Measurements from ENCODE around the gene FHIP1B.

FHIP1B gene

GRCh38 chr11:6240139-6240538 is 5.7 kb upstream of the FHIP1B start:
- DNase-seq (ENCODE audit: low spot score): no peak

GRCh38 chr11:6238902-6239301 is 4.5 kb upstream of the FHIP1B start, which contains the start of gene CNGA4:
TSS of gene CNGA4 (plus strand) at chr11:6239089. CDS start at chr11:6239207, 118 bp downstream.
- no peak for DNase-seq (ENCODE audit: low spot score)

- no peak for DNase-seq (ENCODE audit: low spot score)
These were observed 3.4 kb upstream of the FHIP1B start for GRCh38 chr11:6237761-6238302.

GRCh38 chr11:6237266-6237665 is 2.8 kb upstream of the FHIP1B start:
- no peak for DNase-seq (ENCODE audit: low spot score)

GRCh38 chr11:6233984-6234386 is 451 bp downstream of the FHIP1B start:
- DNase-seq (ENCODE audit: low spot score): no peak

- DNase-seq (ENCODE audit: low spot score): no peak
These were observed 1.5 kb downstream of the FHIP1B start for GRCh38 chr11:6232899-6233298.

GRCh38 chr11:6229911-6230310 is 4.5 kb downstream of the FHIP1B start:
- no peak for DNase-seq (ENCODE audit: low spot score)

- no peak for DNase-seq (ENCODE audit: low spot score)
These were observed 5.9 kb downstream of the FHIP1B start for GRCh38 chr11:6228520-6228919.

GRCh38 chr11:6225896-6226295 is 8.5 kb downstream of the FHIP1B start:
- DNase-seq (ENCODE audit: low spot score): no peak

- no peak for DNase-seq (ENCODE audit: low spot score)
These were observed 9.4 kb downstream of the FHIP1B start for GRCh38 chr11:6225024-6225423.

GRCh38 chr11:6224421-6224820 is 10.0 kb downstream of the FHIP1B start:
- DNase-seq (ENCODE audit: low spot score): no peak

- DNase-seq (ENCODE audit: low spot score): no peak
These were observed 10.6 kb downstream of the FHIP1B start for GRCh38 chr11:6223854-6224253.

- DNase-seq (ENCODE audit: low spot score): no peak
These were observed 15.1 kb downstream of the FHIP1B start for GRCh38 chr11:6219359-6219758.

GRCh38 chr11:6217722-6218121 is 16.7 kb downstream of the FHIP1B start:
- DNase-seq (ENCODE audit: low spot score): no peak

- no peak for DNase-seq (ENCODE audit: low spot score)
These were observed 17.9 kb downstream of the FHIP1B start for GRCh38 chr11:6216501-6216900.

- DNase-seq (ENCODE audit: low spot score): no peak
These were observed 19.9 kb downstream of the FHIP1B start for GRCh38 chr11:6214530-6214929.

- DNase-seq (ENCODE audit: low spot score): no peak
These were observed 24.0 kb downstream of the FHIP1B start for GRCh38 chr11:6210274-6210955.

- no peak for DNase-seq (ENCODE audit: low spot score)
These were observed 24.6 kb downstream of the FHIP1B start for GRCh38 chr11:6209801-6210200.

GRCh38 chr11:6206456-6207180 is 27.8 kb downstream of the FHIP1B start:
- no peak for DNase-seq (ENCODE audit: low spot score)

- DNase-seq (ENCODE audit: low spot score): no peak
These were observed 29.1 kb downstream of the FHIP1B start, which contains the start of gene C11orf42 for GRCh38 chr11:6205366-6205765. TSS of gene C11orf42 (plus strand) at chr11:6205557. CDS start at chr11:6205616, 59 bp downstream.

- no peak for DNase-seq (ENCODE audit: low spot score)
These were observed 29.7 kb downstream of the FHIP1B start for GRCh38 chr11:6204706-6205105.

GRCh38 chr11:6203327-6203726 is 31.1 kb downstream of the FHIP1B start:
- DNase-seq (ENCODE audit: low spot score): no peak

GRCh38 chr11:6202041-6202440 is 32.4 kb downstream of the FHIP1B start:
- DNase-seq (ENCODE audit: low spot score): no peak

Measured in SK-N-DZ (cell line).